KOPT-K1 (cell line): ENCODE results near the gene RRAS2.

Source experiments
- H3K27ac ChIP-seq: fragments of 200-600 bp; sonication (generic); 2 replicates; pipeline ENCODE4 v1.5.1; 2016; ENCODE audit warnings: antibody characterized with exemption, mild to moderate bottlenecking, low read depth, low read length; ENCODE audit not compliant: poor library complexity, severe bottlenecking
- H3K36me3 ChIP-seq: fragments of 200-600 bp; sonication (generic); 2 replicates; pipeline ENCODE4 v1.5.1; 2017; ENCODE audit warnings: antibody characterized with exemption, mild to moderate bottlenecking, low read length, moderate library complexity; ENCODE audit not compliant: insufficient read depth
- H3K9me3 ChIP-seq: fragments of 200-600 bp; sonication (generic); 2 replicates; pipeline ENCODE4 v1.5.1; 2017; ENCODE audit warnings: antibody characterized with exemption, low read length, mild to moderate bottlenecking; ENCODE audit not compliant: insufficient read depth, poor library complexity, severe bottlenecking

The RRAS2 gene

DNA sequence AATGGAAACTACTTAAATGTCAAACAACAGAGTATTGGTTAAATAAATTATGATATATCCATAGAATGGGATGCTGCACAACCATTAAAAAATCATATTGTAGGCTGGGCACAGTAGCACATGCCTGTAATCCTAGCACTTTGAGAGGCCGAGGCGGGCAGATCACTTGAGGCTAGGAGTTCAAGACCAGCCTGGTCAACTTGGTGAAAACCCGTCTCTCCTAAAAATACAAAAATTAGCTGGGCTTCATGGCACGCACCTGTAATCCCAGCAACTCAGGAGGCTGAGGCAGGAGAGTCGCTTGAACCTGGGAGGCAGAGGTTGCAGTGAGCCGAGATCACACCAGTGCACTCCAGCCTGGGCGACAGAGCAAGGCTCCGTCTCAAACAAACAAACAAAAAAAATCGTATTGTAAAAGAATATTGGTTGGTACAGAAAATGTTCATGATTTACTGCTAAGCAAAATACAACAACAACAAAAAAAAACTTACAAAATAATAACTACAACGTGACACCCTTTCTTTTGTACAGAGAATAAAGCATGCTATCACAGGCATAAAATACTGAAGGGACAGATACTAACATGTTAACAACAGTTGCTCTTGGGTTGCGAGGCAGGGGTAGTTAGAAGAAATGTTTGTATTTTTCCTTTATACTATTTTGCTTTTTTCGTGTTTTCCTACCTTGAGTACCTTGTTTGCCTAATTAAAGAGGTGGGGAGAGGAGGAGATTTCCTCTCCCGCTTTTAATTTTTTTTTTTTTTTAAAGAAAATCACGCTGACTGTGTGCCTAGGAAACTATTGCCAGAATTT, 21.3 kb upstream of the RRAS2 start:
- Histone ChIP-seq H3K36me3 (no peaks in the 10 kb centered on the region), H3K9me3 (no peaks in the 10 kb centered on the region), H3K27ac (peak overlapping the region; percentile 41)

DNA sequence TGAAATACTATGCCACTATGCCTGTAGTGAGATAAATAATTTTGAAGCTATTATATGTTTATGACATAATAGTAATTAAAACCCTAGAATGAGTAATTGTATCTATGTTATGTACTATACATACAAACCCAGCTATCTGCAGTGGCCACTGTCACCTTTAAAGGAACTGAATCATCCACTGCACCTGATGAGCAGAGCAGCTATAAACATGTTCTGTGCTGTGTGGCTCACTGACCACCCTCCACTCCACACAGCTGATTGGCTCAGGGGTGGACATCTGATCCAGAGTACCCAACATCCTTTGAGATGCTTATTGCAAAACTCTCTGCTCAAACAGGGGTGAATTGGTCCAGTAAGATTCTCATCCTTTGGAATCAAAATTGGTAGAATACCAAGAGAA, 19.2 kb upstream of the RRAS2 start:
- Histone ChIP-seq H3K9me3 (no peaks in the 10 kb centered on the region), H3K36me3 (no peaks in the 10 kb centered on the region), H3K27ac (no peak overlapping the region)

DNA sequence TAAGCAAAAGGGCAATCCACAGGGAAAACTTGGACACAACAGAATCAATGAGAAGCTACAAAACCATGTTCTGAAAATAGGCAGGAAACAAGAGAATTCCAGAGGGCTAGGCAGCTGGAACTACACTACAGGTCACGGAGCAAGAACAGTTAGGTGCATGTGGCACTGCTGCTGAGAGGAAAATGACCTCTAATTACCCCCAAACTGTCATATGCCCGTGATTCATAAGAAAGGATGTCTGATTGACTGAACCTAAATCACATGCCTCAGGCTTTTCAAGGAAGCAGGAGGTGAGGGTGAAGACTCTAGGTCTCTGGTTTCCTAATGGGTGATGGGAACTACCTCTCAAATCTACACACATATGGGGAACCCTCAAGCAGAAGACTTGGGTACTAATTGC, 17.9 kb upstream of the RRAS2 start:
- Histone ChIP-seq H3K9me3 (no peaks in the 10 kb centered on the region), H3K27ac (no peak overlapping the region), H3K36me3 (no peaks in the 10 kb centered on the region)

DNA sequence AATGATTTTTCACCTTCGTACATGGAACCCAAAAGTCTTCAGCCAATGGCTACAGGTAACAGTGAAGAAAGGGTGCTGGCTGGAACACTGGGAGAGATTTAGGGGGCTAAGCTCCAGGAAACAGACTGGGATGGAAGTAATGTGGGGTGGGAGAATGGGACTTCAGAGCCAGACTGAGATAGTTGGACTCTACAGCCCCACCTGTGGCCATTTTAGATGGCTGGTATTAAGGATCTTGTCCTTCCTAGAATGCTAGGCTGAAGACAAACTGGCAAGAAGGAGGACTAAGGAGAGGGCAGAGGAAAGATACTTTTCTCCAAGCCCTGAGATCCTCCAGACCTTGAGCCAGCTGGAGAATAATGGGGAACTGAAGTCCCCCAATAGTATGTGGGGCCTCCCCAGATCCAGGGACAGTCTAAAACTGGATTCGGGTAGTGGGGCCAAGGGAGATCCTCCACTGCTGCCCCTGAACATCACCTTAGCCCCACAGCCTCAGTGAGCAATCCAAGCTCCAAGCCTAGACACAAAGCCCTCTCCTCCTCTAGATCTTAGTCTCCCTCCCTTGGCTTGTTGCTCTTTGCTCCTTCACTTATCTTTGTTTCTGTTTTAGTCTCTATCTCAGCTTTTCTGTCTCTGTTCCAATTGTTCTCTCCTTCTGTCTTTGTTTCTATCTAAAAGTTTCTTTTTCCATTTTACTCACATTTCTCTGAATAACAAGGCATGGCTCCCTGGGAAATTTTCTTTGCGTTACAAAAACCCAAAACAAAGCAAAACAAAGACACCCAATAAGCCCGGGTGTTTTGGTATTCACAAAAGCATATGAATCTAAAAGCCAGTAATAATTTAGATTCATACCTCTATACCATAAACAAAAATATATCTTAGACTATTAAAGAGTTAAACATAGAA, 16.2 kb upstream of the RRAS2 start:
- no peaks in the 10 kb centered on the region for H3K36me3 ChIP-seq
- H3K27ac ChIP-seq = no peak overlapping the region
- no peaks in the 10 kb centered on the region for H3K9me3 ChIP-seq

DNA sequence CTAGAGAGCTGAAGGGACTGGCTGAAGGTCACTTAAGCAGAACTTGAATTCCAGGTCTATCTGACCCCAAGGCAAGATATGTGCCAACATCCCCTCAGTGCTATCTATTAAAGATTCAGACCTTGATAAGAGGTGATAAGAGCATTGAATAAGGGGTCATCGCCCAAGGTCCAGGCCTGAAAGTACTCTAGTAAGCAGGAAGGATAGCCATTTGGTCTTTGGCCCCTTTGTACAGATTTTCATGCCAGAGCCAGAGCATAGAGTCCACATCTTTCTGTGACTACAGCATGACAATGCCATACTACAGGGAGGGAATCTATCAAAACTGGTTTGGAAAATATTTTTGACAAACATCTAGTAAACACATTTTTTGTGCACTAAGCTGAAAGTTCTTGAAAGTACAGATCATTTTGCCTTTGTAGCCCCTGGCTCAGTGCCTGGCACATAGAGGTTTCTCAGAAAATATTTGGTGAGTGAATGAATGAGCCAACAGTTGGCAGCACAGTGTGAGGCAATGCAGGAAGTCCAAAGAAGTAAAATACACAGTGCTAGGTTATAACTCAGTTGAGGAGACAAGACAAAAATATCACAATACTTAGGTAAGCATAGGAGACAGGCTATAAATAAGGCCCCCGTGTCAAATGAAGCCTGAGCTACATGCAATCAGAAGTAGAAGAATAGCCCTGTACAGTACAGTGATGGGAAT, 15.1 kb upstream of the RRAS2 start:
- Histone ChIP-seq H3K27ac (no peak overlapping the region), H3K36me3 (no peaks in the 10 kb centered on the region), H3K9me3 (no peaks in the 10 kb centered on the region)

DNA sequence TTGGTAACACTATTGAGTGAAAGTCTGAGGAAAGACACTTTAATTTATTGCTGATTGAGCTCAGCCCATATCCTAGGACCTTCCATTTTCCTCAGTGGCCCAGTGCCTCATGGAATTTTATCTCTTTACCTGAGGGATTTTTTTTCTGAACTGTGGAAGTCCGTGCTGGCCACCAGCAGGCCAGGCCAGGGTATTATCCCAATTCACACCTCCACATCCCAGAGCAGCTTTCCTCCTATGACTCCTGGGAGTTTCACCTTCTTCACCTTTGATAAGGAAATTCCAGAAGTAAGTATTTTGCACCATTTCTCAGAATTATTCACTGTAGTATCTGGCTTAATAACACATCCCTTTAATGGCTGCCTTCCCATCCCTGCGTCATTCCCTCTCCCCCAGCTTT, 13.0 kb upstream of the RRAS2 start:
- H3K27ac ChIP-seq = no peak overlapping the region
- no peaks in the 10 kb centered on the region for H3K9me3 ChIP-seq
- H3K36me3 ChIP-seq = no peaks in the 10 kb centered on the region

DNA sequence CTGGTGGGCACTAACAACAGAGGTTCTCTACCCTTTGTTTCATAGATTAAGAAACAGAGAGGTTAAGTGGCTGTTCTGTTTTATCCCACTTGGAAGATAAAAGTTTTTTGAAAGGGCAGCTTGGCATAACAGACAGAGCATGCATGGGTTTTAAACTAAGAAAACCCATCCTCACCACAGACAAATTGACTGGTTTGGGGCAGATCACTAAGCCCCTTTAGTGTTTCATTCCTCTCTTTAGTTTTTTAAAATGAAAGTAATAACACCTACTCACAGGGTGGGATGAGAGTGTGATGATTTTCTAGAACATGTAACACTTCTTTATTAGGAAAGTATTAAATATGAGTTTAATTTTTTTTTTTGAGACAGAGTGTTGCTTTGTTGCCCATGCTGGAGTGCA, 12.3 kb upstream of the RRAS2 start:
- Histone ChIP-seq H3K27ac (peak overlapping the region; percentile 30), H3K36me3 (no peaks in the 10 kb centered on the region), H3K9me3 (no peaks in the 10 kb centered on the region)

DNA sequence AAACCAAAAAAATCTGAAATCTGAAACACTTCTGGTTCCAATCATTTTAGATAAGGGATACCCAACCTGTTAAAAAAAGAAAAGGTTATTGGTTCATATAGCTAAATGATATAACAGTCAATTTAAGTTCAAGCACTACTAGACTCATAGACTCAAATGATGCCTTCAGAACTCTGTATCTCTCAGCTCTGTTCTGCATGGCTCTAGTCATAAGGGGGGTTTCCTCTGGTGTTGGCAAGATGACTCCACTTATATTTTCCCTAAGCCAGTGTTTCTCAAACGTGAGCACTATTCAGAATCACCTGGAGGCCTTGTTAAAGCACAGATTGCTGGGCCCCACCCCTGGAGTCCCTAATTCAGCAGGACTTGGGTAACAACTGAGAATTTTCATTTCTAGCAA, 11.5 kb upstream of the RRAS2 start:
- H3K9me3 ChIP-seq = no peaks in the 10 kb centered on the region
- peak overlapping the region; percentile 30 for H3K27ac ChIP-seq

DNA sequence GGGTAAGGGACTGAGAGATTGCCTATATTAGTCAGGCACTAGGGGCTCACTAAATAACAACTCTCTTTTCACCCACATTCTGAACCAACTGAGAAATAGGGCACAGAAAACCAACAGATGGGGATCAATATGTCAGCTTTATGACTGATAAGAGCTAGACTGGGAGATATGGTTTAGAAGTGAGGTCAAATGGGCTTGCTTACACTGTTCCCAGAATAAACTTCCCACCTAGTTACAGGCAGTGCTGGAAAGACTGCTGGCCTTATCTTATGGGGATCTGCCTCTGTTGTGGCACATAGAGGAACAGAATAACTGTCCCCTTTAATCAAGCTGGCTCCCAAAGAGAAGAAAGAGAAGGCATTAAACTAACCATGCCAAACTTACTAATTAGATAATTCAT, 10.6 kb upstream of the RRAS2 start:
- H3K27ac ChIP-seq = peak overlapping the region; percentile 30
- H3K36me3 ChIP-seq = no peaks in the 10 kb centered on the region

More for the DNA sequence above, 11.5 kb upstream of the RRAS2 start:
- no peaks in the 10 kb centered on the region for H3K36me3 ChIP-seq

DNA sequence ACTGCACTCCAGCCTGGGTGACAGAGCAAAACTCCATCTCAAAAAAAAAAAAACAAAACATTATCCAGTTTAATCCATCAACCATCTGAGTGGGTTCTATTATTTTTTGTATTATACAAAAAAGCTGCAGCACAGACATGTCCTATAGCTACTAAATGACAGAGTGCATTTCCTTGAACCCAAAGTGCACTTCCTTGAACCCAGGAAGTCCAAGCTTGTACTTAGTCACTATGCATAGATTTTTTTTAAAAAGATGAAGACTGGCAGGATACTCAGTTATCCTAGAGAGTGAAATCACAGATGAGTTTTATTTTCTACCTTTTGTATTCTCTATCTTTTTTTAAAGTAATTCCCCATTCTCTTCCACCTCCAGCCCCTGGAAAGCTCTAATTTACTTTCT, 8.0 kb upstream of the RRAS2 start:
- Histone ChIP-seq H3K36me3 (no peaks in the 10 kb centered on the region), H3K27ac (no peak overlapping the region), H3K9me3 (no peaks in the 10 kb centered on the region)

More for the DNA sequence above, 10.6 kb upstream of the RRAS2 start:
- no peaks in the 10 kb centered on the region for H3K9me3 ChIP-seq

DNA sequence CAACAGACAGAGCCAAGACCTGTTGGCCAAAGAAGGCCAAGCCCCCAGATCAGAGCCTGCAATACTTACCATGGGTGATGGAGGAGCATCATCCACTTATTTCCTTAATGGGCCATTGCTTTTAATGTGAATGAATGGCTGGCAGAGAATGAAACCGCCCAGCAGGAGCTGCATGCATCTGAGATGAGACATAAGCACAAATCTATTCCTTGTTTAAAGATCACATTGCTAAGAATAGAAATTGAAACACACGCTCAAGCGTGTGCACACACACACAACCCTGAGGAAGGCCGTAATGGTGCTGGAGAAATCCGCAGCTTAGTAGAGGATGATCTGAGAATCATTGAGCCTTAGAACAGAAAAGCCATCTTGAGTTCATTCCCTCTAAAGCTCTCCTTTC, 5.3 kb upstream of the RRAS2 start:
- H3K9me3 ChIP-seq = no peaks in the 10 kb centered on the region
- no peak overlapping the region for H3K27ac ChIP-seq
- no peaks in the 10 kb centered on the region for H3K36me3 ChIP-seq

DNA sequence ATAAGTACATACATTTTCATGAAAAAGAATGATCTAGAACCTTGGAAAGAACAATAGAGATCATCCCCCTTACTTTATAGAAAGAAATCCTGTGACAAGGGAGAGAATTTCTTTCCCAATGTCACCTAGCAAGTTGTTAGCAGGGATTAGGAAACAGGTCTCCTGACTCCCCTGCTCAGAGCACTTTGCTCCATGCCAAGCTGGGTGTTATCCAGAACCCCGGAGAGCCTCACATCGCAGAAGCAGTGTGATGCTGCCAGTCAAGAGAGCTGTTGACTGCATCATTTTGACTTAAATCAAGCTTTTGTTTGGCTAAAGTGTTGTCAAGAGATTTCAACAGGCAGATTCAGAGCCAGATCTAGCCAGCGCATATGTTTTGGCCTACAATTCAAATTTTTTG, 3.6 kb upstream of the RRAS2 start:
- H3K9me3 ChIP-seq = no peaks in the 10 kb centered on the region
- H3K36me3 ChIP-seq = no peaks in the 10 kb centered on the region
- no peak overlapping the region for H3K27ac ChIP-seq

DNA sequence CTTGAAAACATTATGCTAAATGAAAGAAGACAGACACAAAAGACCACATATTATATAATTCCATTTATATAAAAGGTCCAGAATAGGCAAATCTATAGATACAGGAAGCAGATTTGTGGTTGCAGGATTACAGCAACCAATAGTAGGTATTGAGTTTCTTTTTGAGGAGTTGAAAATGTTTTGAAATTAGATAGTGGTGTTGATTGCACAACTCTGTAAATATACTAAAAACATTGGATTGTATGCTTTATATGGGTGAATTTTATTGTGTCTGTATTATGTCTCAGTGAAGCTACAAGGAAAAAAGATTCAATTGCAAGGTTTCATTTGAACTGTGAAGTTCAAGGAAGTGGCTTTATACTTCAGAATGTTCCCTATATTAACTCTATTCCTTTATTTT, 3.0 kb upstream of the RRAS2 start:
- H3K36me3 ChIP-seq = no peaks in the 10 kb centered on the region
- no peak overlapping the region for H3K27ac ChIP-seq
- no peaks in the 10 kb centered on the region for H3K9me3 ChIP-seq

DNA sequence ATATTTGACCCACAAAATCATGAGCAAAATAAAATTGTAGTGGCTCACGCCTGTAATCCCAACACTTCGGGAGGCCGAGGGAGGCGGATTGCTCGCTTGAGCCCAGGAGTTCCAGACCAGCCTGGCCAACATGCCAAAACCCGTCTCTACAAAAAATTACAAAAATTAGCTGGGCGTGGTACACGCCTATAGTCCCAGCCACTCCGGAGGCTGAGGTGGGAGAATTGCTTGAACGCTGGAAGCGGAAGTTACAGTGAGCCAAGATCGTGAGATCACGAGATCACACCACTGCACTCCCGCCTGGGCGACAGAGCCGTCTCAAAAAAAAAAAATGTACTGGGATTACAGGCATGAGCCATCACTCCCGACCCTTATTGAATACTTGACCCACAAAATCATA, 2.0 kb upstream of the RRAS2 start:
- H3K36me3 ChIP-seq = peaks cover 5% of the 10 kb centered on the region
- no peak overlapping the region for H3K27ac ChIP-seq
- H3K9me3 ChIP-seq = no peaks in the 10 kb centered on the region

DNA sequence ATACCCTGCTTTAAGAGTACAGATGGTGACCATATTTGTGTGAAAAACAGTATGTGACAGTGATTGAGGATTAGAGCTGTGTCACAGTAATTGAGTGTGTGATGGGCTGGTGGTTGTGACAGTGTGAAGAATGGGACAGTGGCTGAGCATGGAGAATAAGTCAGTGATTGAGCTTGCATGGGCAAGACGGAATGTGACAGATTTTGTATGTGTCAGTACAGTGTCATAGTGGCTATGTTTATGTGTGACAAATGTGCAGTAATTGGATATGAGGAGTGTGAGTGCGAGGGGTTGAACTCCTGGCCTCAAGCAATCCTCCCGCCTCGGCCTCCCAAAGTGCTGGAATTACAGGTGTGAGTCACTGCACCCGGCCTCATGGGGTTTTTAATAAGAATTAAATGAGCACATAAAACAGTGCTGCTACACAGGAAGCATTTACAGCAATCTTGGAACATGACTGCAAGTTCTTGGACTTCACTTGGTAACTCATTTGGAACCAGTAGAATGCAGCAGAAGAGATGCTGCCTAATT, 583 bp upstream of the RRAS2 start:
- Histone ChIP-seq H3K27ac (peak overlapping the region; percentile 87), H3K36me3 (peaks cover 7% of the 10 kb centered on the region), H3K9me3 (no peaks in the 10 kb centered on the region)
